Tibial nerve (tissue), 4 donors: ENCODE measurements around the gene TMEM95. TPM values are rescaled to one million over a fixed set of nuclear protein-coding genes. Genes with fewer than 3 reads are reported as not detected.

Experiments used
- DNase-seq, 2 donors: peaks; one replicate each; pipeline ENCODE4 v3.0.0-alpha.2; 2019; ENCODE audit warnings: low spot score in 2 of 2
- H3K27ac ChIP-seq, 4 donors: fragments of 200-600 bp; sonication (generic) in 3 of 4; one replicate each; pipeline ENCODE4 v1.5.1; 2017 to 2019; ENCODE audit warnings: mild to moderate bottlenecking in 1 of 4
- H3K27me3 ChIP-seq, 2 donors: fragments of 200-600 bp; sonication (generic) in 1 of 2; one replicate each; pipeline versions ENCODE4 v1.5.1 to v1.6.0; 2017 to 2019
- H3K36me3 ChIP-seq, 3 donors: fragments of 200-600 bp; sonication (generic); one replicate each; pipeline ENCODE4 v1.5.1; 2018 to 2019
- H3K4me1 ChIP-seq, 4 donors: fragments of 200-600 bp; sonication (generic) in 3 of 4; one replicate each; pipeline ENCODE4 v1.5.1; 2017 to 2019
- H3K4me3 ChIP-seq, 4 donors: fragments of 200-600 bp; sonication (generic) in 3 of 4; one replicate each; pipeline ENCODE4 v1.5.1; 2017 to 2019; ENCODE audit warnings: mild to moderate bottlenecking in 1 of 4, moderate library complexity in 1 of 4
- H3K9me3 ChIP-seq, 4 donors: fragments of 200-600 bp; sonication (generic) in 3 of 4; one replicate each; pipeline ENCODE4 v1.5.1; 2017 to 2019
- CTCF ChIP-seq, 5 experiments: fragments of 200-600 bp in 3 of 5; fragments of 450-650 bp in 2 of 5; sonication (generic) in 3 of 5; IDR thresholded peaks; one replicate each; pipeline ENCODE4 v1.5.1; 2016 to 2019; ENCODE audit warnings: antibody characterized with exemption in 5 of 5, mild to moderate bottlenecking in 3 of 5, moderate library complexity in 2 of 5
- EP300 ChIP-seq, 2 donors: sonication (generic); formaldehyde crosslinking; IDR thresholded peaks; one replicate each; pipeline ENCODE4 v1.6.1; 2017; ENCODE audit warnings: antibody characterized with exemption in 2 of 2, mild to moderate bottlenecking in 1 of 2
- POLR2A ChIP-seq, 2 donors: fragments of 450-650 bp; IDR thresholded peaks; one replicate each; pipeline ENCODE4 v1.6.1; 2017; ENCODE audit warnings: antibody characterized with exemption in 2 of 2, mild to moderate bottlenecking in 2 of 2, moderate library complexity in 2 of 2
- WGBS, 2 donors: methylation state at CpG; one replicate each; pipeline ENCODE4 v1.1.5; 2018; 5-methylcytosine and 5-hydroxymethylcytosine counted together
- total RNA-seq, 4 donors: library from RNA; depleted of rRNA; stranded (reverse); fragments of >200 nt; gene quantifications; one replicate each; pipeline ENCODE4 v1.1.0, GENCODE V29; 2016

The TMEM95 gene
- total RNA-seq, 4 donors from 2014 or later, result not detected

GRCh38 chr17:7384489-7385081, 29.6 kb downstream of the TMEM95 start:
- peaks cover 0 to 39% of the 10 kb centered on the region in 2 donors for H3K27me3 ChIP-seq
- H3K4me3 ChIP-seq, result peak overlapping the region in 3 of 4 donors; percentile 48 to 60 (median 52)
- peaks cover 0 to 40% (median 13%) of the 10 kb centered on the region in 4 donors for H3K4me1 ChIP-seq
- peaks cover 0 to 36% (median 0%) of the 10 kb centered on the region in 3 donors for H3K36me3 ChIP-seq
- no peak for DNase-seq
- TF ChIP-seq POLR2A (IDR thresholded peaks at IDR 0.05) (no peak), CTCF (IDR thresholded peaks at IDR 0.05) (no peak), EP300 (IDR thresholded peaks at IDR 0.05) (no peak)
- 46 to 56% methylated on average over 16 to 20 of the region's 23 CpGs for WGBS, 2 donors
- H3K9me3 ChIP-seq, result no peaks in the 10 kb centered on the region
- peak overlapping the region; percentile 55 to 86 (median 82) for H3K27ac ChIP-seq

GRCh38 chr17:7388856-7389255, 33.9 kb downstream of the TMEM95 start:
- H3K27ac ChIP-seq, result no peak overlapping the region
- TF ChIP-seq CTCF (IDR thresholded peaks at IDR 0.05), result no peak
- TF ChIP-seq POLR2A (IDR thresholded peaks at IDR 0.05), result no peak
- TF ChIP-seq EP300 (IDR thresholded peaks at IDR 0.05), result no peak
- H3K9me3 ChIP-seq, result no peaks in the 10 kb centered on the region
- no peaks in the 10 kb centered on the region for H3K27me3 ChIP-seq
- 94% methylated on average over 9 of the region's 10 CpGs; no CpG with 5 or more reads in 1 of the 2 donors for WGBS, 2 donors
- H3K4me1 ChIP-seq, result peaks cover 0 to 26% (median 14%) of the 10 kb centered on the region in 4 donors
- H3K36me3 ChIP-seq, result peaks cover 0 to 70% (median 0%) of the 10 kb centered on the region in 3 donors
- DNase-seq, result no peak
- H3K4me3 ChIP-seq, result no peak overlapping the region

DNA sequence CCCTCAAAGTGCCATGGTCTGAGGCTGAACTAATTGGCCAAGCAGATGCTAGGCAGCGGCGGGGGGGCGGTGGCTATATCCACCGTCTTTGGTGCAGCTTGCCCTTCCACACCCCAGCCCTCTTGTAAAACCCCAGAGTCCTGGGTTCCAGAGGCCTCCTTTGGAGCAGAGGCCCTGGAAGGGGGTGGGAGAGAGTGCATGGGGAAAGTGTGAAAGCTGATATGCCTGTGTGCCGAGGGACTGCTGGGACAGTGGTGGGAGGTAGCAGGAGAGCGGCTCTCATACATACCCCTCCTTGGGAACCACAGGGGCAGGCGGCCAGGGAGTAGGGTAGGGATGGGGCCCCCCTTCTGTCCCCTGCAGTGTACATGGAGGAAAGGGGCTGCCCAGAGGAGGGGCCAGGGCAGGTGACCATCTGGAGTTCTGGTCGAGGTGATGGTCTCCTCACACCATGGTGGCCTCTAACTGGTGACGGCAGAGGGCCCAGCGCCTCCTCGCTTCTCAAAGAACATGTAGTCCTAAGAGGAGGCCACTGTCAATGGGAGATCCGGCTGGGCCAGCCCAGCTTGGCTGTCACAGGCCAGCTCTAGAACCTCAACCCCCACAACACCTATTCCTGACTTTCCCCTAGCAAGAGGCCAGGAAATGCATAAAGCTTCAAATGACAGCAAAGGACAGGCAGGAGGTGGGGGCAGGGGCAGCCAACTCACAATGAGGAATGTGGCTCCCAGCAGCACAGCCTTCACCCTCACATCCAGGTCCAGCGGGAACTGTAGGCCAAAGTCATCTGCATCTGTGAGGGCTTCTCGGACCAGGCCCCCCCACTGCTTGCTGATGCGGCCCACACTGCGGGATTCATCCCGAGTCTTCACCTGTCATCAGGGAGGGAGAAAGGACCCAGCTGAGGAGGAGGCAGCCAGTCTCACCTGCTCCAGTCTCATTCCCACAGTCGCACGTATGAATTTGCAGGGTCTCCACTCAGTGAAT, 35.3 kb downstream of the TMEM95 start:
- TF ChIP-seq CTCF (IDR thresholded peaks at IDR 0.05) (no peak), EP300 (IDR thresholded peaks at IDR 0.05) (no peak), POLR2A (IDR thresholded peaks at IDR 0.05) (no peak)
- Histone ChIP-seq H3K36me3 (peaks cover 0 to 70% (median 0%) of the 10 kb centered on the region in 3 donors), H3K4me3 (no peak overlapping the region), H3K27me3 (no peaks in the 10 kb centered on the region), H3K4me1 (peaks cover 0 to 23% (median 13%) of the 10 kb centered on the region in 4 donors), H3K9me3 (no peaks in the 10 kb centered on the region), H3K27ac (no peak overlapping the region)
- no peak for DNase-seq
- 84 to 89% methylated on average over 19 of the region's 19 CpGs for WGBS, 2 donors

DNA sequence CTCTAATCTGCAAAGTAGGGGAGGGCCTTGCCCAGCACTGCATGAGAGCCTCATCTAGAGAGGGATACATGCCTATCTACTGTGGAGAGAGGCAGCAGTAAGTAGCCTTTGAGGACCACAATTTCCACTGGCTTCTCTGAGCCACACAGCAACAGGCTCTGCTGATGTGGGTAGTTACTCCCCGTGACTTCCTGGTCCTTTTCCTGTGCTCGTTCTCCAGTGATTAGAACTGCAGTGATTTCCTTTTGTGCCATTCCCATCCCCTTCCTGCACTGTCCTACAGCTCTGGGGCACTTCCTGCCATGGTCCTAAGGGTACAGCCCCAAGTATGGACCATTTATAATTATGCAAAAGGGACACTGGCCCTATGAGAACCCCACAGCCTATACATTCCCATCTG, 36.4 kb downstream of the TMEM95 start:
- H3K4me3 ChIP-seq, result no peak overlapping the region
- 47 to 78% methylated on average over 2 of the region's 2 CpGs for WGBS, 2 donors
- peaks cover 0 to 67% (median 0%) of the 10 kb centered on the region in 3 donors for H3K36me3 ChIP-seq
- H3K9me3 ChIP-seq, result no peaks in the 10 kb centered on the region
- no peaks in the 10 kb centered on the region for H3K27me3 ChIP-seq
- peaks cover 0 to 27% (median 15%) of the 10 kb centered on the region in 4 donors for H3K4me1 ChIP-seq
- TF ChIP-seq POLR2A (IDR thresholded peaks at IDR 0.05) (no peak), EP300 (IDR thresholded peaks at IDR 0.05) (no peak), CTCF (IDR thresholded peaks at IDR 0.05) (no peak)
- peak overlapping the region in 1 of 4 donors; percentile 28 for H3K27ac ChIP-seq
- DNase-seq, result no peak
